ENCODE data around the gene NECTIN1.

DNA sequence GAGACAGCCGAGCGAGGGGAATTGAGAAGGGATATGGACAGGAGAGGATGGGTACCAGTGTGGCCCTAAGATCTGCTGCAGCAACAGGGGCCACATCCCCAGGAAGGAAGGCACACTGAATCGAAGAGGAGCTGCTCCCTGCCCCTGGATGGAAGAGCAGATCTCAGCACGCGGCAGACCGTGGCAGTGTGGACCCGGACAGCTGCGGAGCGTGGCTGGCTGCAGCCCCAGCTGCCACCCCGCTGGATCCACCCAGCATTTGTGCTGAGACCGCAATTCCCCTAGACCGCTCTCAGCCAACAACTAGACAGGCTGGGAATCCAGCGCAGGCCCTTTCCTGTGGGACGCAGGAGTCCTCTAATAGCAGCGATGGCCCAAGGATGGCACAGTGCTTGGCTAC, 94.7 kb downstream of the NECTIN1 start:
- TF ChIP-seq EZH2 (IDR thresholded peaks at IDR 0.05; ENCODE audit: insufficient read depth, poor library complexity, severe bottlenecking) (no peak), EZH2phosphoT487 (IDR thresholded peaks at IDR 0.05; ENCODE audit: insufficient read depth, low read depth) (no peak)
